GM18861 (cell line): ENCODE data around the gene MAGI3.

Experiments
- ATAC-seq: cut with Tn5 transposase; IDR thresholded peaks from one replicate; pipeline ENCODE4 v1.9.1; 2021; ENCODE audit not compliant: unreplicated experiment

The MAGI3 gene

DNA sequence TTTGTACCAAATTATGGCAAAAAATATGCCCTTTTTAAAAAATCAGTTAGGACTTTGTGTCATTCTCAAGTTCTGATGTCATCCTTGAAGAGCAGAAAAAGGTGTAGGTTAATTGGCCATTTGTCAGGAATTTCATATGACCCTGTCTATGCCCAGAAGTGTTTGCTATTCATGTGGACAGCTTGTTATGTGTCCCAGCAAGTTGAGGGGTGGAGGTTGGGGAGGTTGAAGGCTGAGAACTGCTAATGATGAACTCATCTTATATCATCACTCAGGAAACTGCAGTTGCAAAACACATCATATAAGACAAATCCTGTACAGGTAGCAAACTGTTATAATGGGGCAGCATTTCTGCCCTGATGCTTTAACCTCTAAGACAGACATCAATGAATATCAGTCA is 262.5 kb downstream of the MAGI3 start:
- ATAC-seq = no peak

- no peak for ATAC-seq
Observed at GRCh38 chr1:113653741-113654140, 263.4 kb downstream of the MAGI3 start.

DNA sequence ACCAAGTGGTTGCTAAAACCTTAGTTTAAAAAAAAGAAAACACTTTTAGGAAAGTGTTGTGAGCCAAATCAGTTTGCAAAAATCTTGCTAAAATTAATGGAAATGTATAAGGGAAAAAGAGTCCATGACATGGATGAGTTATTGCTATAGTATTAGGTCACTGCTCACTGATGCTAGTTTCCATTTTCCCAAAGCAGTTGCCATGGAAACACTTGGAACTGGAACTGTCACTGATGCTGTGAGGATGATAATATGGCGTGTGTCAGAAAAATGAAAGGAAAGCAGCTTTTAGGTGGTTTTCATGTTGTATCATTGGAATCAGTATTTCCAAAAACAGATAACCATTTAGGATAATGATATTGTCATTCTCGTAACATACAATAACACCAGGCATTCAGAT is 264.6 kb downstream of the MAGI3 start:
- ATAC-seq = no peak

DNA sequence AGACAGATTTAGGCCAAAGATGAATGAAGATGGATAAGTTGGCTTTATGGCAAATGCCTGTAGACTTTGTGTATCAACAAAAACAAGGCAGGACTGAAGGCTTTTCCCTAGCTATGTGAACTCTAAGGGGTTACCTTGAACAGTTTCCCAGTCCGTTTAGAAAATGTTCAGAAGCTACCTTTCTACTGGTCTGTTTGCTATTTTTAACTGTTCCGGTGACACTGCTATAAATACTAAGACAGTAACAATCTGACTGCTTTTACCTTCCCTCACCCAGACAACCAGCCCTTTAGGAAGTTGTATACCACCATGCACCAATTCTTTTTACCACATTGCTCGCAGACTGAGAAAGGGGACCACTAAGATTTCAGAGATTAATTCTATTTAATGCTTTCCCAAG is 266.8 kb downstream of the MAGI3 start:
- ATAC-seq = no peak

DNA sequence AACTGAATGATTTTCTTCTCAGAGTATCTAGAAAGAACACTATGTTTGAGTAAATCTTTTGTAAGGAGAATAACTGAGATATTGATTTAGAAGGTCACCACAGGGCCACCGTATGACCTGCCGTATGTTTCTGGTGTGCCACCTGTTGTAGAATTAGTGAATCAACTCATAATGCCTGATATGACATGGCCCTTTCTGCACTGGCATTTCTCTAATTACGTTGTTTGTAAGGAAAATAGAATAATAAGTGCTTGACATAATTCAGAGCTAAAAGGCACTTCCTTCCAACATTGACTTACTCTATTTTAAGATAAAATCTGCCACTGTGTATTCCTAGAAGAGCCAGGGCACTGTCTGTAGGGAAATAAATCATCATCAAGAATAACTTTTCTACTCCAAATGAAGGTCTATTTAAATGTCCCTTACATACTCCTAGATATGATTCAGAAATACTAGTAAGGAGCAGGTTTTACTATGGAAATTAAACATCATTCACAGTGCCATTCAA is 267.3 kb downstream of the MAGI3 start:
- ATAC-seq = no peak

DNA sequence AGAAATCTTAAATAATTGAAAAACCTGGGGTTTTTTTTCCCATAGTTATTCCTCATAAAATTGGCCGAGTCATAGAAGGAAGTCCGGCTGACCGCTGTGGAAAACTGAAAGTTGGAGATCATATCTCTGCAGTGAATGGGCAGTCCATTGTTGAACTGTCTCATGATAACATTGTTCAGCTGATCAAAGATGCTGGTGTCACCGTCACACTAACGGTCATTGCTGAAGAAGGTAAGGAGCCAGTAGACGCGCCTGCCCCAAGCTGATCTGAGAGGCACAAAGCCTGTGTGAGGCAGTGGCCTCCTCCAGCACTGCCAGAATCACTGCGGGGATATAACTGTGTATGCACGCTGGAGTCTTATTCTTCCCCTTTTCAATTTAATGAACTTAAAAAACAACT is 268.7 kb downstream of the MAGI3 start:
- ATAC-seq = no peak

DNA sequence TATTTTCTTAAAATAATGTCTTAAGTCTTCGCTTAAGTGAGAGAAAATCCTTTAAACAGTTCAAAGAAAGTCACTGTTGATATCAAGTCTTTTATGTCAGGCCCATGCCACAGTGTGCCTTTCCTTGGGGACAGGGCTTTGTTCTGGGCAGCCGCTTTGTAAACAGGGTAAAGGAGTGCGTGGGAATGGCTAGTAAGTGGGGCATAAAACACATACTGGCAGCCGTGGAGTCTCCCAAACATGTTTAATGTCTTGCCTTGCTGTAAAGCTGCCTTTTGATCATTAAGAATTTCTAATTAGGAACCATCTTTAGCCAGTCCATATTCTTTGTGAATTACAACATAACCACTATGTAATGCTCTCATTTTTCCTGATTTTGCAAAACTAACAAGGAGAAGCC is 269.2 kb downstream of the MAGI3 start:
- no peak for ATAC-seq

GRCh38 chr1:113660088-113660487 is 269.8 kb downstream of the MAGI3 start:
- no peak for ATAC-seq

GRCh38 chr1:113662101-113662500 is 271.8 kb downstream of the MAGI3 start:
- no peak for ATAC-seq

- ATAC-seq = no peak
Observed at GRCh38 chr1:113663165-113663951, 273.0 kb downstream of the MAGI3 start.

DNA sequence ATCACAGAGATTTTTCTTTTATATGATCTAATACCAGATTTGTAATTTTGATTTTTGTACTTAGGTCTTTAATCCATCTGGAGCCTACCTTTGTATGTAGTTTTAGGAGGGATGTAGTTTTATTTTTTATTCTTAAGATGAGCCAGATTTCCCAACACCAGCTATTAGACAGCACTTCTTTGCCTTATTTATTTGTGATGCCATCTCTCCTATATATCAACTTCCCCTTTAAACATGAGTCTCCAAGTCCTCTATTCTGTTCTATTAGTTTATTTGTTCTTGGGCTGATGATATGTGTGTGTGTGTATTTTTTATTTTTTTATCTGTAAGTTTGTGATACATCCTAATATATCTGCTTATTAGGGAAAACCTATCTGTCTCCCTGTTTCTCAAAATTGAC is 274.8 kb downstream of the MAGI3 start:
- no peak for ATAC-seq

GRCh38 chr1:113666126-113666525 is 275.8 kb downstream of the MAGI3 start:
- no peak for ATAC-seq

- no peak for ATAC-seq
Observed at GRCh38 chr1:113669988-113670387, 279.7 kb downstream of the MAGI3 start.

GRCh38 chr1:113670650-113671049 is 280.3 kb downstream of the MAGI3 start:
- ATAC-seq = no peak

DNA sequence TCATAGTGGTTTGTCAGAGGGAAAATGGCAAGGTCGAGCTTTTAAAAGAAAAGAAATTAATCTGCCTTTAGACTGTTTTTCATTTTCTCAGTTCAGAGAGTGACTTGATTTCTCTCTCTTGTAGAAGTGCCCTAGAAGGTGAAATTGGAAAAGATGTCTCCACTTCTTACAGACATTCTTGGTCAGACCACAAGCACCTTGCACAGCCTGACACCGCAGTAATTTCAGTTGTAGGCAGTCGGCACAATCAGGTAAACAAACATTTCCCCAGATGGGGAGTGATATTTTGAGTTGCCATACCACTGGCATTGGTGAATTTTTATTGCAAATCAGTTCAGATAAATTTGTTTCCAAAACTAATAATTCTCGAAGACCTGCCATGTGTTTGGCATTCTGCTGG is 282.2 kb downstream of the MAGI3 start:
- no peak for ATAC-seq

GRCh38 chr1:113674591-113674990 is 284.3 kb downstream of the MAGI3 start:
- no peak for ATAC-seq

GRCh38 chr1:113675302-113675701 is 285.0 kb downstream of the MAGI3 start:
- no peak for ATAC-seq

GRCh38 chr1:113676524-113676923 is 286.2 kb downstream of the MAGI3 start:
- ATAC-seq = no peak

GRCh38 chr1:113677250-113678158 is 287.2 kb downstream of the MAGI3 start:
- ATAC-seq = no peak

- ATAC-seq = no peak
Observed at GRCh38 chr1:113678159-113678469, 287.8 kb downstream of the MAGI3 start.

DNA sequence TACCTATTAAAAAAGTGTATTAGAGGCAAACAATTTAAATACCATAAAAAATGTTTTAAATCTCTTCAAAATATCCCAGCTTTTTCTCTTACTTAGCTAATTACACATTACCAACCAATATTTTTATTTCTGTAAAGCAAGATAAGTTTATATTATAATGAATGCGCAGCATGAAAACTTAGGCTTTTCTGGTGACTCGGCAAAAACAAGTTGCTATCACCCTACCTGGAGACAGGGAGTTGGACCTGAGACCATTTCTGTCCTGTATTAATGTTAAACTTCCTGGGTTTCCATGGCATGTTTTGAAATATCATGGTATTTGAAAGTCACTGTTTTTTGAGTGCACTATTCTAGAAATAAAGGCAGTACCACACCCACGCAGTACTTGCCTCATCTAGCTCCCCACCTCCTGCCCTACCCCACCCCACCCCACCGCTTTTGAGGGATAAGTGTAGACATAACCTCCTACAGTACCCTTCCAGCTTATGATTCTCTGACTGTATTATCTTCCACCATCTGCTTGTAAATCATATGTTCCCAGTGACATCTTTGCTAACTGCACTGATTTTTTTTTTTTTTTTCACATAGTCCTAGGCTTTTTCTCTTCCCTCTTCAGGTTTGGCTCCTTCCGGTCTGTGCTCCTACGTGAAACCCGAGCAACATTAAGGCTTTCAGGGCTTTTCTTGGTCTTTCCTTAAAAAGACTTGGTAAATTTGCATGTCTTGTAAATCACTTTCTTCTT is 291.5 kb downstream of the MAGI3 start:
- no peak for ATAC-seq
